ENCODE data around the gene A4GALT.
"Not testable (repeated sequence)": the region's sequence is repeated elsewhere in the genome, so short reads cannot be mapped to it uniquely, and the experiment has no call there.

Gene A4GALT, protein sequence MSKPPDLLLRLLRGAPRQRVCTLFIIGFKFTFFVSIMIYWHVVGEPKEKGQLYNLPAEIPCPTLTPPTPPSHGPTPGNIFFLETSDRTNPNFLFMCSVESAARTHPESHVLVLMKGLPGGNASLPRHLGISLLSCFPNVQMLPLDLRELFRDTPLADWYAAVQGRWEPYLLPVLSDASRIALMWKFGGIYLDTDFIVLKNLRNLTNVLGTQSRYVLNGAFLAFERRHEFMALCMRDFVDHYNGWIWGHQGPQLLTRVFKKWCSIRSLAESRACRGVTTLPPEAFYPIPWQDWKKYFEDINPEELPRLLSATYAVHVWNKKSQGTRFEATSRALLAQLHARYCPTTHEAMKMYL

DNA sequence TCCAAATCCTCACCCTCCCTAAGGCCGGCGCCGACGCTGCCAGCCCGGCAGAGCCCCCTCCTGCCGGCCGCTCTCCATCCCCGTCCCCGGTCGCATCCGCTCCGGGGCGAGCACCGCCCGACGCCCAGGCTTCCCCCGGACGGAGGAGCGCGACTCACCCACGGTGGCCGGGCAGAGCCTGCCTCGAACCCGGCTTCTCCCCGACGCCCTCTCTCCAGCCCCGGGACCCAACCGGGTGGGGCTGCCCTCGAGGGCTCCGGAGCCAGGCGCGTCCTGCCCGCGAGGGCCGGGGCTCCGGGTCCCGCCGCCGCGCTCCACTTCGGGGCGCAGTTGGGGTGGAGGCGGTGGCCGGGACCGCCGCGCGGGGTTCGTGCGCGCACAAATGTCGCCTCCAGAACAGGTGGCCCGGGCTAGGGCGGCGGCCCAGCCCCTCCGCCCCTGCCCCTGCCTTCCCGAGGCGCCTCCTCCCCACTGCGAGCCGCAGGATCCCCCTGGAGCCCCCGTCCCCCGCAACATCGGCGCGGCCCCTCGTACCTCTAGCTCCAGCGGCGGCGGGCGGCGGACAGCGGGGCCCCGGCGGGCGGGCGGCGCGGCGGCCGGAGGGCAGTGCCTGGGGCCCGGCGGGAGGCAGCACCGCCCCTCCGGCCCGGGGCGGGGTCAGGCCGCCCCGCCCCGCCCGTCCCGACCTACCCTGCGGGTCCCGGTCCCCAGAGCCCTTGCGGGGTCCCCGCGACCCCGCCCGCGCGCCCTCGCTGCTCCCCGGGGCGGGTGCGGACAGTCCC, at the start of gene A4GALT:
Gene A4GALT, minus strand, starts transcription at position 608 of the 782 bp plus-strand sequence. CDS start 26,919 bp downstream, outside the sequence.
- DNase-seq = peak; percentile 43

DNA sequence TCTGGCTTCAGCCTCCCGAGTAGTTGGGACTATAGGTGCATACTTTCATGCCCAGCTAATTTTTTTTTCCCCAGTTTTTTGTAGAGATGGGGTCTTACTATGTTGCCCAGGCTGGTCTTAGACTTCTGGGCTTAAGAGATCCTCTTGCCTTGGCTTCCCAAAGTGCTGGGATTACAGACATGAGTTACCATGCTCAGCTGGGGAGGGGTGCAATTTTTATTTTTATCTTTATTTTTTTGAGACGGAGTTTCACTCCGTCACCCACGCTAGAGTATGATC, 49.7 kb upstream of the A4GALT start:
- no peak for DNase-seq

DNA sequence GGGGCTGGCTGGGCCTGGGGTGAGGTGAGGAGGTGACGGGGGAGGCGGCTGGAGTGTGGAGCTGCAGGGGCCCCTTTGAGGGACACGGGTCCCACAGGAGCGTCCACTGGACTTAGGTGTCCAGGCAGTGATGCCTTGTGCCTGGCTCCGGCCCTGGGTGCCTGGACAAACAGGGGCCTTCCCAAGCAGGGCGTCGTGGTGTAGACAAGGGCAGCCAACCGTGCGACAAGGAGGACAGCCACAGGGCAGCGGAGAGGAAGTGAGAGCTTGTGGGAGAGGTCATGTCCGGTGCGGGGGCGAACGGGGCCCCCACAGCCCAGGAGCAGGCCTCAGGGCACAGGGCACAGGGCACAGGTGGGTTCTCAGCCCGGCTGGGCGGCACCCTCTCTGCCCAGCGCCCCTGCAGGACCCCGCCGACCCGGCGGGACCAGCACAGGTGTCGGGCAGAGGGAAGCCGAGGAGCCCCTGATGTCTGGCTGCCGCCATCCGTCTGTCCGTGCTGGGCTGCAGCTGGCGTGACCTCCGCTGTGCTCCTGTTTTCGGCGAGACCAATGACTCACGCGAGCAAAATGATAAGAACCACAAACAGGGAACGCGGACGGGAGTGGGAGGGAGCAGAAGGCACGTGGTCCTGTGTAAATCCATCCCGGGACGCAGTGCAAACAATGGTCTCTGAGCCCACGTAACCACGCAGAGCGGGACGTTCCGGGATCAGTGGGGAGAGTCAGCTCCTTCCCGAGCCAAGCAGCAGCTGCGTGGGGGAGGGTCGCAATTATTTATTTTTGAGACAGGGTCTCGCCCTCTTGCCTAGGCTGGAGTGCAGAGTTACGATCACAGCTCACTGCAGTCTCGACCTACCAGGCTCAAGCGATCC, 49.1 kb upstream of the A4GALT start:
- peak; percentile 41 for DNase-seq

DNA sequence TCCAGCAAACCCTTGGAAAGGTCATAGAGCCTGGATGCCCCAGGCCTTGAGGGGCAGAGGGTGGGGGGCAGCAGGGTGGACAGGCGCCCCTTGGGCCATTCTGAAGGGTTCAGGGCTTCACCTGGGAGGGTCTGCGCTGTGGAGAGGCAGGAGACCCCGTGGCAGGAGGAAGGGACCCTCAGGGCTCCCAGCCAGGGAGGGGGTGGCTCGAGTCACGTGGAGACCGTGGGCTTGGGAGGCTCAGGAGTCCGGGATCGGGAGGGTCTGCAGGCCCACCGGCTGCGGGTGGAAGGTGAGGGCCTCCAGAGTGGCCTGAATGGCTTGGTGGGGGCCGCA, 48.5 kb upstream of the A4GALT start:
- no peak for DNase-seq

DNA sequence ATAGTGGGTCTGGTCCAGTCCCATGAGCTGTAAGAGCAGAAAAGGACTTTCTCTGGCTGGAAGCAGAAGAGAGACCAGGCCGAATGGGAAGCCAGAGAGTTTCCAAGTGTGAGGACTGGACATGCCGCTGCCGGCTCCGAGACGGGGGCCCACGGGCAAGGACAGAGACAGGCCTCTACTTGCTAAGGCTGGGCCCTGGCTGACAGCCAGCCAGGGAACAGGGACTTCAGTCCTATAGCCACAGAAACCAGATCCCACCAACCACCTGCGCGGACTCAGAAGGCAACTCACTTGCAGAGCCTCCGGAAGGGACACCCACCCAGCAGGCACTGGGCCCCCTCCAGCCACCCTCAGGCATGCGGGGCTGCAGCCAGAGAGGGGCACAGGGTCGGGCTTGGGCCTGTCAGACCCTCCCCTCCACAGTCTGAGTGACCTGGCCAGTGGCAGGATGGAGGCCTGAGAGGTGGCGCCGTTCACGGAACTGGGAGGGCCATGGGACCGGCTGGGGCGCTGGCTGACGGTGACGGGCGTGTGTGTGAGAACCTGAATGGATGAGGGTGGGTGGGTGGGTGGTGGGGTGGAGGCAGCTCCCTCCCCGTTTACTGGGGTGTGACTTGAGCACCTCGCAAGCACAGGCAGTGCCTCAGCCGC, 47.8 kb upstream of the A4GALT start:
- DNase-seq = no peak

DNA sequence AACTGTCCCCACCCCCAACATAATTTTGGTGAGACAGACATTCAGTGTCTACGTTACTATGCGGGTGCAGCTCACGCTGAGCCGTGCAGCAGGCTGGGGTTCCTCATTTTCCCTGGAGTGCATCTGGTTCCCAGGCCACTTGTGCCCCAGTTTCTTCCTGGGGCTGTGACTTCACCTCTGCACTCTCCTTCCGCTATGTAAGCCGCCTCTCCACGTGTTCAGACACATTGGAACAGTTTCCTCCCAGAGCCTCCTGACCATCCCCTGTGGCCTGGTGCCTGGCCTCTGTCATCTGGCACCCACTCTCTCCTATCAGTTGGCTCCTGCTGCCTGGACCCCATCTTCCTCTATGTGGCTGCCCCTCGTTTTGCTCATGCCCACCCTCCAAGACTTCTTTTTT, 46.2 kb upstream of the A4GALT start:
- DNase-seq = peak; percentile 40

DNA sequence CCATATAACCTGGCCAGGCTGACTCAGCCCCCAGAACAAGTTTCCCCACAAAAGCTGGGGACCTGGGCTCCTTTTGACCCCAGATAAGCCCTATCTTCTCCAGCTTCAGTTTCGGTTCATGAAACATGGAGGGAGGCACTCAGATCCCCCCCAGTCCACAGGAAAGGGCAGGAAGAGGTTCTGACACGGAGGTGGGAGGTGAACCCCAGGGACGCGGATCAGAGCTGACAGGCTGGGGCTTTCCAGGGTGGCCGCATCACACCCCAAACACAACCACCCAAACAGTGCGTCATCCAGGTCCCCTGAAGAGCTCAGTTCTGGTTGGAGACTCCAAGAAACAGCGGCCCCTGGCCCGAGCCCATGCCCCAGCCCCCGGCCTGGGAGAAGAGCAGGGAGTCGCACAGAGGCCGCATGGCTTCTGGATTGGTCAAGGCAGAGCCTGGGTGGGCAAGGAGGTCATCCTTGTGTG, 44.3 kb upstream of the A4GALT start:
- peak; percentile 36 for DNase-seq

DNA sequence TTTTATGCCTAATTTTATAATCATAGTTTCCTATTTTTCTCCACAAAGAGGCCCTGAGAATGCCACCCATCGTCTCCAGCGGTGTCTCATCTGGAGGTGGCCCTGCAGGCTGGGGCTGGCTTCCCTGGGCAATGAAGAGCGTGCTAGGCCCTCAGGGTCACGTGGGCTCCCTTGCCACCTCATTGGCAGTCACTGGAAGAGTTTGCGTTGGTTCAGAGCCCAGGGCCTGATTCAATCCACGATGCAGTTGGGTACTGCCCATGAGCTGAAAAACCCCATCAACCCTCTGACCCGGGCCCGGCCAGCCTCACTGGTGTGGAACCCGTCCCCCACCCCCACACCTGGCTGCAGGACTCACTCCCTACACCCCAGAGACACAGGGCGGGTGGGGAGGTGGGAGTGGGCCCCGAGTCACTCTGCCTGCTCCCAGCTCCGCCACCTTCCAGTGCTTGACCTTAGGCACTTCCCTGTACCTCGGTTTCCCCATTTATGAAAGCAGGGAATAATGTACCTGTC, 43.4 kb upstream of the A4GALT start:
- no peak for DNase-seq

DNA sequence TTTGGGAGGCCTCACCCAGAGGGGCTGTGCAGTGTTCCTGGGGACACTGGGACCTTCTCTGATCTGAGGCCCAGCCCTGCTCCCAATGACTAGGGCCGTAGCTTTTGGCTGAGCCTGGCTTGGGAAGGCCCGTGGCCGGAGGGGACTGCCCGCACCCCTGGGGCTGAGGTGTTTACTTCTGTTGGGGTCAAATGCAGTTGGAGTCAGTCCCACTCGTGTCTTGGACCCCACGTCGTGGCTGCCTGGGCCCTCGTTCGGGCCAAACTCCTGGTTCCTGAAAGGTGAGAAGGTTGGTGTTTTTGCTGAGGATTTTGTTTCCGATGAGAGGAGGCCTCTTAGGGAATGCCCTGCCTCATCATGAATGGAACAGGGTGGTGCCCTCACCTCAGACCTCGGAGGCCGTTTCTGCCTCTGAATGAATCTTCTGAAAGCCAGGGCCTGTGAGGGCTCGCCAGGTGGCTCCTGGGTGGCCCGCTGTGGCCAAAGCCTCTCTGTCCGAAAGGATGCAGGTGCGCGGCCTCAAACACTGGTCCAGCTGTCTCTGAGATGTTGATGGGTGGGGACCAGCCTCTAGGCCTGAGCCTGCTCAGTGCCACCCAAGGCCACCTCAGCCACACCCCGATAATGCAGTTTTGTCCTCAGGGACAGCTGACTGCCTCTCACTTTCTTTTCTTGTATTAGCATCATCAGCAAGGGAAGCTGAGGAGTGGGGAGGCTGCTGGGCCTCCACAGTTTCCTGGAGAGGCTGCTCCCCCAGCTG, 40.3 kb upstream of the A4GALT start:
- no peak for DNase-seq

DNA sequence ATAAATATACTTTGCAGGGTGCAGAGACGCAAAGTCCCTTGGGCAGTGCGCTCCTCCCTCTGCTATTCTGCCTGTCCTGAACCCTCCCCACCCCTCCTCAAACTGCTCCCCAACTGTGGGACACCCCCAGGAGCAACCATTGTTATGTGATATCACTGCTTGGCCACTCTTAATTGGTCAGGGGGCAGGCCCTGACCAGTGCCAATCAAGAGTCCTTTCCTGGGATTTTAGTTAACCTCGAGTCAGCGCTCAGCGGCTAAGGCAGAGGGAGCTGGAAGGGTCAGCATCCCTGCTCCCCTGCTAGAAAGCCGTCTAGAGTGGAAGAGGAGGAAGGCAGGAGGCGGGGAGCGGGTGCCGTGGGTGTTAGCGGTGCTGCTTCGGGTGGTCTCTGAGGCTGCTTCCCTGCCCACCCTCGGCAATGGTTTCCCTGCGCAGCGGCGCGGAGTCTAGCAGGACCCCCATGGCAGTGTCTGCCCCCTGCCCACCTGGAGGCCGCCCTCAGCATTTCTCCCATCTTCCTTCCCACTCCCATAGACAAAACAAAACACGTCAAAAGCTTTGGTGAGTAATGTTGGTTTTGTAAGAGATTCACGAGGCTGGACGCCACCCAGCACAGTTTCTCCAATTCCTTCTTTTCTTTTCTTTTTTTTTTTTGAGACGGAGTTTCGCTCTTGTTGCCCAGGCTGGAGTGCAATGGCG, 38.4 kb upstream of the A4GALT start:
- DNase-seq = no peak

DNA sequence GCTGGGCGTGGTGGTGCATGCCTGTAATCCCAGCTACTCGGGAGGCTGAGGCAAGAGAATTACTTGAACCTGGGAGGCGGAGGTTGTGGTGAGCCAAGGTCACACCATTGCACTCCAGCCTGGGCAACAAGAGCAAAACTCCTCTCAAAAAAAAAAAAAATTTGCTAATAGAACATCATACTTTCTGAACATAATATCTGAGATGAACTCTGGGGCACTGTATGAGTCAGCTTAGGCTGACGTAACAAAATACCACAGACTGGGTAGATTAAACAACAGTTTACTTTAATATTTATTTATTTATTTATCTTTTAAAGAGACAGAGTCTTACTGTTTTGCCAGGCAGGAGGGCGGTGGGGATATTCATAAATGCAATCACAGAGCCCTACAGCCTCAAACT, 34.9 kb upstream of the A4GALT start:
- DNase-seq = peak; percentile 77

DNA sequence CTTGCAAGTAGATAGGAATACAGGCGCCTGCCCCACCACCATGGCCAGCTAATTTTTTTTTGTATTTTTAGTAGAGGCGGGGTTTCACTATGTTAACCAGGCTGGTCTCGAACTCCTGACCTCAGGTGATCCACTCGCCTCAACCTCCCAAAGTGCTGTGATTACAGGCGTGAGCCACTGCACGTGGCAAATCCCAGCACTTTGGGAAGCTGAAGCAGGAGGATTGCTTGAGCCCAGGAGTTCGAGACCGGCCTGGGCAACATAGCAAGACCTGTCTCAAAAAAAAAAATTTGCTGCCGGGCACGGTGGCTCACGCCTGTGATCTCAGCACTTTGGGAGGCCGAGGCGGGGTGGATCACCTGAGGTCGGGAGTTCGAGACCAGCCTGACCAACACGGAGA, 34.5 kb upstream of the A4GALT start:
- not testable (repeated sequence) for DNase-seq

DNA sequence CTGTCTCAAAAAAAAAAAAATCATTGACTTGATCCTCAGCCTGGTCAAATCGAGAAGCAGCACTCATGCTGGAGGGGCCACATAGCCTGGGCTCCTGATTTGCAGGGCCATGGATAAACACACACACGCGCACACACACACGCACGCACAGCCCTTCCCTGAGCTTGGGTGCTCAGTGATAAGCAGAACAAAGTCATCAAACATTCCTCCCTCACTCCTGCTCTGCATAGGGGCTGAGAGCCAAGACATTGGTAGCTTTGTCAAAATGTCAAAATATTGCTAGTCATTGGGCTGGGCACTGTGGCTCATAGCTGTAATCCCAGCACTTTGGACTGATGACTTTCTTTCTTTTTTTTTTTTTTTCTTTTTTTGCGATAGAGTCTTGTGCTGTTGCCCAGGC, 34.0 kb upstream of the A4GALT start:
- peak; percentile 99 for DNase-seq

DNA sequence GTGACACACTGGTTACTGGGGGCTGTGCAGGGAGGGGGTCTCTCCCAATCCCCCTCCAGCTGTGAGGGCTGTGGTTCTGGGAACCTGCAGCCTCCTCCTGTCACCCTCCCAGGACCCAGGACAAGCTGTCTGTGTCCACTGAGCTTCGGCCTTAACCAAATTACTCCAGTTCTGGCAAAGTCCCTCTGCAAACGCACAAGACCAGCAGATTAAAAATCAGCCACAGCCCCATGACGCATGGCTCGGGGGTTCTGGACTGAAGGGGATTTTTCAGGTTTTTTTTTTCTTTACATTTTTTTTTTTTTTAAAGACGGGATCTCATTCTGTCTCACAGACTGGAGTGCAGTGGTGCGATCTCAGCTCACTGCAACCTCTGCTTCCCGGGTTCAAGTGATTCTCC, 32.2 kb upstream of the A4GALT start:
- no peak for DNase-seq

DNA sequence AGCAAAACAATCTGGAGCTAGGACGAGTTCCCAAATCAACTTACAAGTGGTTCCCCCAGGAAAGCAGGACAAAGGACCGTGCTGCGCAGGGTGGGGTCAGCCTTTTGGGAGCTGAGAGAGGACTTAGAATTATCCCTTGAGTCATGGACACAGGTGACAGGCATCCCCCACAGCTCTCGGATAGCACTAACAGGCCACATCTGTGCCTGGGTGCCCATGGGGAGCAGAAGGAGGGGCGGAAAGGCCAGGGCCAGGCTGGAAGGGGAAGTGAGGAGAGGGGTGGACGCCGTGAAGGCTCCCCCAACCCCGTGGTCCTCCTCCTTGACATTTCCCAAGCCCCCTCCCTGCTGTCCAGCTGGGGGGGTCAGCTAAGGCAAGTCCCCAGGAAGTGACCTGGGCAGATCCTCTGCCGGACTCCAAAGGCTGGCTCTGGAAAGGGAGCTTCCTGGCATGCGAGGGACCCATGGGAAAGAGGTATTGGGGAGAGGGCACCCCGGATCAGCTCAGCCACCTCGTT, 31.6 kb upstream of the A4GALT start:
- no peak for DNase-seq

DNA sequence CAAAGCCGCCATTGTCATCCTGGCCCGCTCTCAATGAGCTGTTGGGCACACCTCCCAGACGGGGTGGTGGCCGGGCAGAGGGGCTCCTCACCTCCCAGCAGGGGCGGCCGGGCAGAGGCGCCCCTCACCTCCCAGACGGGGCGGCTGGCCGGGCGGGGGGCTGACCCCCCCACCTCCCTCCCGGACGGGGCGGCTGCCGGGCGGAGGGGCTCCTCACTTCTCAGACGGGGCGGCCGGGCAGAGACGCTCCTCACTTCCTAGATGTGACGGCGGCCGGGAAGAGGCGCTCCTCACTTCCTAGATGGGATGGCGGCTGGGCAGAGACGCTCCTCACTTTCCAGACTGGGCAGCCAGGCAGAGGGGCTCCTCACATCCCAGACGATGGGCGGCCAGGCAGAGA, 29.8 kb upstream of the A4GALT start:
- DNase-seq = not testable (repeated sequence)

DNA sequence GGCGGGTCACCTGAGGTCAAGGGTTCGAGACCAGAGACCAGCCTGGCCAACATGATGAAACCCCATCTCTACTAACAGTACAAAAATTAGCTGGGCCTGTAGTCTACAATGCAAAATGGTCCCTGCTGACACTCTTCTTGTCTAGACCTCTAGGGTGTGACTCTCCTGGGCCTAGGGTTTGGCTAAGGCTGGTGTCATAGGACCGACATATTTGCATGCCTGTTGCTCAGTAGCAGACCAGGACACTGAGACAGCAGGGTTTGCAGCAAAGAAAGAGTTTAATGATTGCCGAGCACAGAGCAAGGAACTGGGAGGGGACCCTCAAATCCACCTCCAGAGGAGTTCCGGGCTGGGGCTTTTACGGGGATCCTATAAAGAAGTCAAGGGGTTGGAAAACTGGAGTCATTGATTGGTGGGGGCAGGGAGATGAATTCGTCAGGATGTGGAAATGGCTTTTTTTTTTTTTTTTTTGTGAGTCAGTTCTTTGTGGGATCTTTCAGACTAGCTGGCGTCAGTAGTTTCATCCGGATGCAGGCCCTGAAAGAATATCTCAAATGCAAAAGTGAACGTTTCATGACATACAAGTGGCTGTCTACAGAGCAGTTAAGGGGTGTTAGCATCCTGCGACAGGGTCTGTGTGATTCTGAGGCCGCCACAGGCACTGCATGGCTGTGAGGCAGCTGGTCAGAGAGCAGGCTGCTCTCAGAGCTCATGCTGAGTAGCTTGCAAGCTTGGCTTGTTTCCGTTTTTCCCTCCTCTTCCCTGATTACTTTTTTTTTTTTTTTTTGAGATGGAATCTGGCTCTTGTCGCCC, 27.2 kb upstream of the A4GALT start:
- no peak for DNase-seq

DNA sequence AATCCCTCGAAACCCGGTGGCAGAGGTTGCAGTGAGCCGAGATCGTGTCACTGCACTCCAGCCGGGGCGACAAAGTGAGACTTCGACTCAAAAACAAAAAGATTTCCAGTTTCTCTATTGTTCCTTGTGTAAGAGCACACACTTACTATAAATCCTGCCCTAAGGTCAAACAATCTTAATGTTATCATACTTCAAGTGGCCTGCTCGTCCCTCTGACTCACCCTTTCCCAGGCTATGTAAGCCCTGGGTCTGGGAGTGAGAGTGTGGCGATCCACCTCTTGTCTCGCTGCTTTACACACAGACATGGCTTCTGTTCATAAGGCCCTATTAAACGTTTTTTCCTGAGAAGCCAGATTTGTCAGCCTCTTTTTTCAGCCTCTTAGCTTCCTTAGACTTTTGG, 24.4 kb upstream of the A4GALT start:
- no peak for DNase-seq

DNA sequence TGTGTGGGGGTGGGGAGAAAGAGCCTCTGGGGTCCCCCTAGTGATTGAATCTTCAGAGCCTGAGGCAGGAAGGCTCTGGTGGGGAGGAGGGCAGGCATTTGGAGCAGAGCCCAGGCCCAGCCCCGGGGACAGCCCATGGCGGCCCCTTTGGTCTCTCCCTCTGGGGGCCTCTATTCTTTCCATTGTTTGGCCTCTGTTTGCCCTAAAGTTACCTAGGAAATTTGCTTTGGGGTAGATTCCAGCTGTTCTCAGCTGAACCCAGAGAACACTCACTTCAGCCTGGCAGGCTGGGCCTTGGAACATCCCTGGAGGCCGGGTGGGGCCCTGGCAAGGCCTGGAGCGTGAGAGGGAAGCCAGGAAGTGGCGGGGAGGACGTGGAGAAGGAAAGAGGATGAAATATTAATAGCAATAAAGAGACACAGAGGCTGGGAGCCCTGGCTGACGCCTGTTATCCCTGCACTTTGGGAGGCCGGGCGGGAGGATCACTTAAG, 22.9 kb upstream of the A4GALT start:
- no peak for DNase-seq

DNA sequence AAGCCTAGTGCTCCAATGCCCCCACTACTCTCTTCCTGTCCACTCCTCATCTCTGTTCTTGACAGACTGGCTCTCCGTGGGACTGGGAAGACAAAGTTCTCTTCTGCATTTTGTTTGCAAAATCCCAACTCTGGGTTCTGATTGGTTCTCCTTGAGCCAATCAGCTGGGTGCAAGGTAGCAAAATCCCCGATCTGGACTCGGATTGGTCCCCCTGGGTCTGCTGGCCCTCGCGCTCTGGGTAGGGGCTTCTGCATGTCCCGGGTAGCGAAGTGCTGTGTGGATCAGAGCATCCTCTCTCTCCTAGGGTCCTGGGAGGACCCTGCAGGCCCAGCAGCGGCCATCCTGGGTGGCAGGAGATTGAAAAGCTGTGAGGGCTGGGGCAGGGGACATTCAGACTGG, 22.3 kb upstream of the A4GALT start:
- no peak for DNase-seq

Data from hematopoietic multipotent progenitor cell treated with erythropoietin and hydrocortisone succinate and interleukin-3 and kit ligand, for 8 days (in vitro differentiated cells).